Endothelial cell of umbilical vein (primary cell): Measurements from ENCODE around the gene MICAL3. TPM values are rescaled to one million over a fixed set of nuclear protein-coding genes. Genes with fewer than 3 reads are reported as not detected.

Source experiments
- BruUV-seq: library from RNA; stranded (reverse); fragments of 400-500 nt; replicated peaks from 2 replicates; lab custom pipeline; 2021; lab: Mats Ljungman, UMichigan
- CTCF ChIA-PET: fragments of 300-600, 350-600 bp; sonication (Branson Sonifier 250); formaldehyde crosslinking; loops from one replicate; lab custom pipeline; 2021; ENCODE audit warnings: antibody characterized with exemption, inconsistent platforms; lab: Charles Lee
- POLR2A ChIA-PET: fragments of 300-600, 350-600 bp; sonication (Branson Sonifier 250); formaldehyde crosslinking; loops from one replicate; lab custom pipeline; 2021; ENCODE audit warnings: antibody characterized with exemption, inconsistent platforms; lab: Charles Lee
- DNase-seq: peaks from one replicate; pipeline ENCODE4 v3.0.0-alpha.2; 2011; ENCODE audit warnings: low read depth, low spot score
- FAIRE-seq: peaks from 2 replicates; lab custom pipeline; 2011; peaks lifted over from hg19 to GRCh38; lab: Jason Lieb, UNC
- H2AFZ ChIP-seq: 2 replicates; pipeline ENCODE4 v1.6.0; 2012; ENCODE audit warnings: low read depth, low read length, control low read depth, inconsistent platforms
- H3K27ac ChIP-seq: 2 replicates; pipeline ENCODE4 v1.5.1; 2011; ENCODE audit warnings: low read depth, mild to moderate bottlenecking, control low read depth, low read length, moderate library complexity; ENCODE audit not compliant: insufficient read depth
- H3K27me3 ChIP-seq, 2 experiments: 2 replicates each; pipeline versions ENCODE4 v1.6.0 to v1.6.1; 2011; ENCODE audit warnings: low read length in 2 of 2, mixed read lengths in 1 of 2; ENCODE audit not compliant: control insufficient read depth in 2 of 2, insufficient read depth in 2 of 2
- H3K36me3 ChIP-seq, 2 experiments: 2 replicates in 1 of 2; 3 replicates in 1 of 2; pipeline ENCODE4 v1.5.1; 2011; ENCODE audit warnings: low read length in 2 of 2, mild to moderate bottlenecking in 1 of 2, moderate library complexity in 1 of 2; ENCODE audit not compliant: control insufficient read depth in 2 of 2, insufficient read depth in 2 of 2; ENCODE audit errors: extremely low read depth in 1 of 2
- H3K4me1 ChIP-seq: 3 replicates; pipeline ENCODE4 v1.5.1; 2011; ENCODE audit warnings: mild to moderate bottlenecking, low read length; ENCODE audit not compliant: control insufficient read depth, insufficient read depth; ENCODE audit errors: extremely low read depth
- H3K4me2 ChIP-seq: 2 replicates; pipeline ENCODE4 v1.6.1; 2011; ENCODE audit warnings: low read length, control low read depth, mixed read lengths; ENCODE audit not compliant: insufficient read depth
- H3K4me3 ChIP-seq, 3 experiments: fragments of 200-600 bp in 1 of 3; sonication (generic), shearing (Covaris generic) in 1 of 3; replicated peaks in 1 of 3; 2 replicates each; pipeline ENCODE4 v1.5.1; 2011 to 2016; ENCODE audit warnings: control low read depth in 3 of 3, low read length in 3 of 3, mild to moderate bottlenecking in 2 of 3, inconsistent platforms in 1 of 3, low read depth in 1 of 3, moderate library complexity in 1 of 3; ENCODE audit not compliant: insufficient read depth in 1 of 3
- H3K79me2 ChIP-seq: 2 replicates; pipeline ENCODE4 v1.6.0; 2012; ENCODE audit warnings: low read length, inconsistent platforms; ENCODE audit not compliant: control insufficient read depth, insufficient read depth
- H3K9ac ChIP-seq: replicated peaks from 2 replicates; pipeline ENCODE3; 2011; ENCODE audit warnings: low read length, control low read depth; ENCODE audit not compliant: insufficient read depth; ENCODE audit errors: extremely low read depth
- H3K9me1 ChIP-seq: replicated peaks from 3 replicates; pipeline ENCODE4 v1.6.0; 2011; ENCODE audit warnings: mild to moderate bottlenecking, low read length; ENCODE audit not compliant: control insufficient read depth, insufficient read depth; ENCODE audit errors: extremely low read depth
- H3K9me3 ChIP-seq: replicated peaks from 2 replicates; pipeline ENCODE4 v1.5.1; 2012; ENCODE audit warnings: low read length, inconsistent platforms; ENCODE audit not compliant: control insufficient read depth, insufficient read depth
- H4K20me1 ChIP-seq: replicated peaks from 2 replicates; pipeline ENCODE3; 2011; ENCODE audit warnings: mild to moderate bottlenecking, low read length; ENCODE audit not compliant: control insufficient read depth, insufficient read depth; ENCODE audit errors: extremely low read depth
- EZH2 ChIP-seq: IDR thresholded peaks from 2 replicates; pipeline ENCODE4 v1.6.1; 2012; ENCODE audit warnings: borderline replicate concordance, low read depth, mild to moderate bottlenecking, moderate library complexity, low read length, inconsistent platforms; ENCODE audit not compliant: severe bottlenecking
- FOS ChIP-seq: IDR thresholded peaks from 2 replicates; pipeline ENCODE4 v1.6.1; 2011; ENCODE audit warnings: mild to moderate bottlenecking, low read length, moderate library complexity, borderline replicate concordance; ENCODE audit not compliant: insufficient read depth
- GATA2 ChIP-seq: IDR thresholded peaks from 2 replicates; pipeline ENCODE4 v1.7.0; 2011; ENCODE audit warnings: low read depth, mild to moderate bottlenecking, moderate library complexity, mixed read lengths, low read length; ENCODE audit not compliant: insufficient read length, insufficient read depth
- JUN ChIP-seq: IDR thresholded peaks from 2 replicates; pipeline ENCODE4 v1.6.1; 2011; ENCODE audit warnings: borderline replicate concordance, low read depth; ENCODE audit not compliant: insufficient read length, insufficient read depth
- MYC ChIP-seq: IDR thresholded peaks from one replicate; pipeline ENCODE4 v1.6.1; 2011; ENCODE audit warnings: mild to moderate bottlenecking, low read depth, low read length
- POLR2A ChIP-seq: IDR thresholded peaks from 2 replicates; pipeline ENCODE4 v1.6.1; 2012; ENCODE audit warnings: low read depth, mild to moderate bottlenecking, control low read depth, low read length
- POLR2AphosphoS5 ChIP-seq: IDR thresholded peaks from 2 replicates; pipeline ENCODE4 v1.6.1; 2012; ENCODE audit warnings: low read depth, mild to moderate bottlenecking, control low read depth, low read length, moderate library complexity; ENCODE audit not compliant: insufficient read depth
- dilution Hi-C: fragments of 300-500 bp; cut with MboI; formaldehyde crosslinking; loops from one replicate; pipeline ENCODE4 v1.15.0; 2019; ENCODE audit warnings: low sequenced_read_pairs; ENCODE audit not compliant: extremely low pct_ligation_motif_present
- intact Hi-C: fragments of 100-400 bp; cut with micrococcal nuclease; formaldehyde crosslinking; loops from one replicate; pipeline ENCODE4 v1.10.0; 2022
- polyA plus RNA-seq, 4 experiments: library from polyadenylated mRNA; depleted of rRNA in 3 of 4; stranded (reverse) in 3 of 4; unstranded in 1 of 4; fragments of >200 nt; gene quantifications; 2 replicates each; pipeline versions ENCODE4 v1.2.1 to v1.2.3, GENCODE V29; 2011 to 2012; ENCODE audit warnings: missing spikeins in 1 of 4
- total RNA-seq: library from RNA; stranded (reverse); gene quantifications from 2 replicates; pipeline ENCODE4 v1.2.3, GENCODE V29; 2021
- TF ChIP-seq, protein P1 (sequence below): IDR thresholded peaks from 2 replicates; pipeline ENCODE4 v1.6.1; 2011; ENCODE audit not compliant: insufficient read depth, insufficient read length
- TF ChIP-seq, protein P2 (sequence below), 2 donors: IDR thresholded peaks; 1 replicate in 1 of 2; 2 replicates in 1 of 2; pipeline ENCODE4 v1.5.1; 2011; ENCODE audit warnings: low read length in 2 of 2, mild to moderate bottlenecking in 2 of 2, moderate library complexity in 2 of 2, control low read depth in 1 of 2, inconsistent platforms in 1 of 2, low read depth in 1 of 2; ENCODE audit not compliant: insufficient read depth in 1 of 2; ENCODE audit errors: extremely low read depth in 1 of 2

MICAL3 gene
- total and polyA plus RNA-seq, 2 donors (not counting 3 experiments of a cell fraction or from before 2014, with no cell fraction given): 14.5 to 63.7 TPM

DNA sequence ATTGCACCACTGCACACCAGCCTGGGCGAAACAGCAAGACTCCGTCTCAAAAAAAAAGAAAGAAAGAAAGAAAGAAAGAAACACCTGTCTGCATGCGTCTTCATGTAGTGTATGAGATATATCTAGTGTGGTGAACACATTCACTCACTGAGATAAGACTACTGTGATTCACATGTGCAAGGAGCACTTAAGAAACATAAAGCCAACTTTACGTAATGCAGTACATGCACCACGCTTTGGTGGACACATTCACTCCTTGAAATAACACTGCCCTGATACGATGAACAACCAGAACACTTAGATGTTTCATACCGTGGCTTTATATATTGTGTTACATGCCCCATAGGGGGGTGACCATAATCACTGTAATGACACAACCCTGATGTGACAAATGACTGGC is 96.0 kb downstream of the MICAL3 start:
- H3K36me3 ChIP-seq: no peaks in the 10 kb centered on the region
- no TSS peak for BruUV-seq

DNA sequence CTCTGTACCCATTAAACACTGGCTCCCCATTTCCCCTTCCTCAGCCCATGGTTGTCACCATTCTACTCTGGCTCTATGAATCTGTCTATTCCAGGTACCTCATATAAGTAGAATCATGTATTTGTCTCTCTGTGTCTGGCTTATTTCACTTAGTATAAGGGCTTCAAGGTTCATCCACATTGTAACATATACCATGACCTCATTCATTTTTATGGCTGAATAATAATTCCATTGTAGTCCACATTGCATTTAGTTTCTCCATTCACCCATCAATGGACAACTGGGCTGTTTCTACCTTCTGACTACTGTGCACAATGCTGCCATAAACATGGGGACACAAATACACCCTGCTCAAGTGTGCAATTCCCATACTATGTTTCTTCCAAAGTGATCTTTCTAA is 97.3 kb downstream of the MICAL3 start:
- Histone ChIP-seq H3K4me1 (peaks cover 16% of the 10 kb centered on the region), H2AFZ (no peak overlapping the region), H3K9me1 (no peaks in the 10 kb centered on the region), H3K36me3 (no peaks in the 10 kb centered on the region), H3K79me2 (peaks cover 79% of the 10 kb centered on the region), H3K9ac (no peak overlapping the region), H3K9me3 (no peaks in the 10 kb centered on the region), H3K4me2 (no peak overlapping the region), H3K27ac (no peak overlapping the region), H3K27me3 (no peaks in the 10 kb centered on the region), H4K20me1 (peaks cover 3% of the 10 kb centered on the region), H3K4me3 (no peak overlapping the region)
- ChIA-PET CTCF (no interaction called here), POLR2A (no interaction called here)
- DNase-seq (no peak), FAIRE-seq (no peak)
- intact Hi-C loops: no loop called here
- TF ChIP-seq, protein P1, sequence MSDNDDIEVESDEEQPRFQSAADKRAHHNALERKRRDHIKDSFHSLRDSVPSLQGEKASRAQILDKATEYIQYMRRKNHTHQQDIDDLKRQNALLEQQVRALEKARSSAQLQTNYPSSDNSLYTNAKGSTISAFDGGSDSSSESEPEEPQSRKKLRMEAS: no peak
- TF ChIP-seq, protein P2, sequence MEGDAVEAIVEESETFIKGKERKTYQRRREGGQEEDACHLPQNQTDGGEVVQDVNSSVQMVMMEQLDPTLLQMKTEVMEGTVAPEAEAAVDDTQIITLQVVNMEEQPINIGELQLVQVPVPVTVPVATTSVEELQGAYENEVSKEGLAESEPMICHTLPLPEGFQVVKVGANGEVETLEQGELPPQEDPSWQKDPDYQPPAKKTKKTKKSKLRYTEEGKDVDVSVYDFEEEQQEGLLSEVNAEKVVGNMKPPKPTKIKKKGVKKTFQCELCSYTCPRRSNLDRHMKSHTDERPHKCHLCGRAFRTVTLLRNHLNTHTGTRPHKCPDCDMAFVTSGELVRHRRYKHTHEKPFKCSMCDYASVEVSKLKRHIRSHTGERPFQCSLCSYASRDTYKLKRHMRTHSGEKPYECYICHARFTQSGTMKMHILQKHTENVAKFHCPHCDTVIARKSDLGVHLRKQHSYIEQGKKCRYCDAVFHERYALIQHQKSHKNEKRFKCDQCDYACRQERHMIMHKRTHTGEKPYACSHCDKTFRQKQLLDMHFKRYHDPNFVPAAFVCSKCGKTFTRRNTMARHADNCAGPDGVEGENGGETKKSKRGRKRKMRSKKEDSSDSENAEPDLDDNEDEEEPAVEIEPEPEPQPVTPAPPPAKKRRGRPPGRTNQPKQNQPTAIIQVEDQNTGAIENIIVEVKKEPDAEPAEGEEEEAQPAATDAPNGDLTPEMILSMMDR (IDR thresholded peaks at IDR 0.05; ENCODE audit: extremely low read depth in 1 of 2, insufficient read depth in 1 of 2, low read depth in 1 of 2, low read length in 2 of 2): no peak
- TF ChIP-seq GATA2: no peak
- no peak for TF ChIP-seq MYC
- no peak for TF ChIP-seq JUN
- no peak for TF ChIP-seq POLR2A
- TF ChIP-seq EZH2: no peak
- TF ChIP-seq FOS: no peak
- no peak for TF ChIP-seq POLR2AphosphoS5
- BruUV-seq: no TSS peak
- dilution Hi-C loops: no loop called here

More for the DNA sequence above, 96.0 kb downstream of the MICAL3 start:
- POLR2A ChIA-PET: no interaction called here
- TF ChIP-seq MYC (no peak), POLR2AphosphoS5 (no peak), JUN (no peak)
- TF ChIP-seq, protein P2 (IDR thresholded peaks at IDR 0.05; ENCODE audit: extremely low read depth in 1 of 2, insufficient read depth in 1 of 2, low read depth in 1 of 2, low read length in 2 of 2): no peak
- FAIRE-seq (no peak), DNase-seq (no peak)
- CTCF ChIA-PET: interaction anchor here (0.6 to 1.2 kb wide), 2 partner anchors 94 to 96 kb away, joined by 3 read pairs; partner anchors contain the start of gene MICAL3
- Histone ChIP-seq H2AFZ (no peak overlapping the region), H3K27ac (no peak overlapping the region), H3K27me3 (no peaks in the 10 kb centered on the region), H3K79me2 (peaks cover 68% of the 10 kb centered on the region), H4K20me1 (peaks cover 3% of the 10 kb centered on the region), H3K9me1 (no peaks in the 10 kb centered on the region), H3K4me3 (no peak overlapping the region), H3K9me3 (no peaks in the 10 kb centered on the region), H3K4me1 (peaks cover 10% of the 10 kb centered on the region), H3K9ac (no peak overlapping the region), H3K4me2 (no peak overlapping the region)
- intact Hi-C loops: no loop called here
- dilution Hi-C loops: no loop called here
